Measurements from ENCODE around the gene FAM3A. TPM values are rescaled to one million over a fixed set of nuclear protein-coding genes. Genes with fewer than 3 reads are reported as not detected.
A peak's percentile ranks its signal among the peaks of the same experiment; 100 is the strongest.
"Not testable (repeated sequence)": the region's sequence is repeated elsewhere in the genome, so short reads cannot be mapped to it uniquely, and the experiment has no call there.

Gene FAM3A
- total RNA-seq, 1 experiment from 2014 or later, result 60.3 TPM

DNA sequence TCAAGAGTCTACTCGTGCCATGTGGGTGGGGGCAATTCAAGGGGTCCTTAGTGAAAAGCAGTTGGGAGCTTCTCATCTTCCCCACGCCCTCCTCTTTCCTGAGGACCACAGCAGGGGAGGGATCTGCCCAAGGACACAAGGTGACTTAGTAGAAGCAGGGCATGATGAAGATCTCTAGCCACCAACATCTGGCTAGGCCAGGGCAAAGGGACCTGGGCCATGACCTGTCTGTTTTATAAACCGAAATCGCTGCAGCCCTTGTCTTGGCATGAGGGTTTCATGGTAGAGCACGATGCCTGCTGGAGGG, 25.5 kb upstream of the FAM3A start:
- H3K27me3 ChIP-seq (ENCODE audit: insufficient read depth, low read depth), result no peaks in the 10 kb centered on the region
- H3K4me2 ChIP-seq, result peak overlapping the region; percentile 99
- CTCF ChIA-PET, result interaction anchor here (1.0 kb wide), 1 partner anchor 168 kb away, joined by 3 read pairs; no protein-coding TSS in a partner anchor
- H3K4me3 ChIP-seq, result peak overlapping the region; percentile 52; the same call in 1 of the 2 replicates
- intact Hi-C loops (cut with micrococcal nuclease; ENCODE audit: unreplicated experiment), result loop anchor here (1.0 kb wide), 1 partner anchor 51 kb away; the partner anchor contains the start of gene SLC10A3
- no peaks in the 10 kb centered on the region for H3K9me2 ChIP-seq (ENCODE audit: insufficient read depth)
- no TSS peak for BruUV-seq (replicated peaks)
- peaks cover 45% of the 10 kb centered on the region for H3K36me3 ChIP-seq (ENCODE audit: low read depth)
- H3K4me1 ChIP-seq (replicated peaks; ENCODE audit: insufficient read depth), result peaks cover 58% of the 10 kb centered on the region
- H3K9me3 ChIP-seq (ENCODE audit: insufficient read depth, low read depth), result no peaks in the 10 kb centered on the region
- no peak for TF ChIP-seq EZH2 (IDR thresholded peaks at IDR 0.05; ENCODE audit: low read depth)
- TF ChIP-seq CTCF (conservative IDR thresholded peaks at IDR 0.05), result no peak
- POLR2A ChIA-PET (ENCODE audit: unreplicated experiment), result interaction anchor here (0.5 to 2.0 kb wide), 8 partner anchors 10 to 176 kb away, joined by 3 to 18 read pairs (median 8); partner anchors contain the start of gene SLC10A3
- no peak overlapping the region for H2AFZ ChIP-seq
- peaks cover 8% of the 10 kb centered on the region for H4K20me1 ChIP-seq (ENCODE audit: insufficient read depth)
- DNase-seq, result no peak
- H3K27ac ChIP-seq, result peak overlapping the region; percentile 100
- peaks cover 94% of the 10 kb centered on the region for H3F3A ChIP-seq (ENCODE audit: insufficient read depth, low read depth)
- peaks cover 83% of the 10 kb centered on the region for H3K79me2 ChIP-seq (ENCODE audit: low read depth)

DNA sequence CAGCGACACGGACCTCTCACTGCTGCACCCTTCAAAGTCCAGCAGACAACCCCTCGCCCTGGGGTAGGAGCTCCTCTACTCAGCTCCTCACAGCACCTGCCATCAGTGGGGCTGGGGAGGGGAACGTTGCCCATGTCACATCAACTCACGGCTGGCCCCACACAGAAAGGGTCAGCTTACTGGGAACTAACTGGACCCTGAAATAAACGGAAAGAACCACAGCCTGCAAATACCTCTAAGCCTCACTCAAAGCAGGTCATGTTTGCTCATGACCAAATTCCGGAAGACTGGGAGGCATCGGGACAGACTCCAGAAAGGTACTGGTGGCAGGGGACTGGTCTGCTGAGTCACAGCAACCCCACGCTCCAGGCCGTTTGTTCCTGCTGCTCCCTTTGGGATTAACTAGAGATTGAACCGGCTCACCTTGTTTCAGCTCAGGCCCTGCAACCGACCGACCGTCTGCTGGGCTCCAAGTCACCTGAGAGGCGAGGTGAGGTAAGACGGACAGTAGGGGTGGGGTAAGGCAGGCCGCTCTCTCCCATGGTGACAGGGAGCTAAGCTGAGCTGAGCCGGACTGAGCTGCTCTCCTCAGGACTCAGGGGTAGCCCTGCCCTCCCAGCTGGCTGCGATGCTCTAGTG, 25.0 kb upstream of the FAM3A start:
- Histone ChIP-seq H4K20me1 (ENCODE audit: insufficient read depth) (peaks cover 8% of the 10 kb centered on the region), H3K27ac (peak overlapping the region; percentile 100), H3K79me2 (ENCODE audit: low read depth) (peaks cover 83% of the 10 kb centered on the region), H3K4me1 (replicated peaks; ENCODE audit: insufficient read depth) (peaks cover 58% of the 10 kb centered on the region), H3K4me2 (peak overlapping the region; percentile 99), H3K36me3 (ENCODE audit: low read depth) (peaks cover 42% of the 10 kb centered on the region), H3F3A (ENCODE audit: insufficient read depth, low read depth) (peaks cover 94% of the 10 kb centered on the region), H3K9me3 (ENCODE audit: insufficient read depth, low read depth) (no peaks in the 10 kb centered on the region), H3K9me2 (ENCODE audit: insufficient read depth) (no peaks in the 10 kb centered on the region), H3K27me3 (ENCODE audit: insufficient read depth, low read depth) (no peaks in the 10 kb centered on the region), H3K4me3 (peak overlapping the region; percentile 52; the same call in 1 of the 2 replicates), H2AFZ (no peak overlapping the region)
- no peak for TF ChIP-seq EZH2 (IDR thresholded peaks at IDR 0.05; ENCODE audit: low read depth)
- TF ChIP-seq CTCF (conservative IDR thresholded peaks at IDR 0.05), result no peak
- CTCF ChIA-PET, result interaction anchor here (1.0 kb wide), 1 partner anchor 168 kb away, joined by 3 read pairs; no protein-coding TSS in a partner anchor
- POLR2A ChIA-PET (ENCODE audit: unreplicated experiment), result interaction anchor here (0.5 to 2.0 kb wide), 11 partner anchors 9 to 176 kb away, joined by 3 to 18 read pairs (median 7); partner anchors contain the start of gene SLC10A3
- intact Hi-C loops (cut with micrococcal nuclease; ENCODE audit: unreplicated experiment), result loop anchor here (1.0 kb wide), 1 partner anchor 51 kb away; the partner anchor contains the start of gene SLC10A3
- peak; percentile 93 to 97 for DNase-seq
- no TSS peak for BruUV-seq (replicated peaks)

DNA sequence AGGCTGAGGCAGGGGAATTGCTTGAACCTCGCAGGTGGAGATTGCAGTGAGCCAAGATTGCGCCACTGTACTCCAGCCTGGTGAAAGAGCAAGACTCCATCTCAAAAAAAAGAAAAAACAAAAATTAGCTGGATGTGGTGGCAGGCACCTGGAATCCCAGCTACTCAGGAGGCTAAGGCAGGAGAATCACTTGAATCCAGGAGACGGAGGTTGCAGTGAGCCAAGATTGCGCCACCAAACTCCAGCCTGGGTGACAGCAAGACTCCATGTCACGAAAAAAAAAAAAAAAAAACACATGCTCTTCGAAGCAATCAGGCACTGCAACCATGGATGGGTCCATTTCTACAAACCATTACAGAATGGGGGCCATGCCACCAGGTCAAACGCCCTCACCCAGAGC, 24.3 kb upstream of the FAM3A start:
- H3K27me3 ChIP-seq (ENCODE audit: insufficient read depth, low read depth); H2AFZ ChIP-seq; intact Hi-C loops (cut with micrococcal nuclease; ENCODE audit: unreplicated experiment); H3K9me3 ChIP-seq (ENCODE audit: insufficient read depth, low read depth); DNase-seq; BruUV-seq (replicated peaks); H3K9me2 ChIP-seq (ENCODE audit: insufficient read depth); H4K20me1 ChIP-seq (ENCODE audit: insufficient read depth): not testable (repeated sequence)
- Histone ChIP-seq H3F3A (ENCODE audit: insufficient read depth, low read depth) (peaks cover 94% of the 10 kb centered on the region), H3K27ac (peak overlapping the region; percentile 100), H3K79me2 (ENCODE audit: low read depth) (peaks cover 83% of the 10 kb centered on the region), H3K4me3 (peak overlapping the region; percentile 38; the same call in 1 of the 2 replicates), H3K4me2 (peak overlapping the region; percentile 99), H3K4me1 (replicated peaks; ENCODE audit: insufficient read depth) (peaks cover 58% of the 10 kb centered on the region), H3K36me3 (ENCODE audit: low read depth) (peaks cover 40% of the 10 kb centered on the region)
- ChIA-PET CTCF (interaction anchor here (0.7 kb wide), 1 partner anchor 264 kb away, joined by 24 read pairs; no protein-coding TSS in a partner anchor), POLR2A (ENCODE audit: unreplicated experiment) (interaction anchor here (0.6 to 1.4 kb wide), 5 partner anchors 8 to 96 kb away, joined by 3 to 18 read pairs (median 4); no protein-coding TSS in a partner anchor)

Measured in PC-9 (cell line).